Inflammatory macrophage (primary cell): ENCODE results near the gene ARL8A.
"Not testable (repeated sequence)": the region's sequence is repeated elsewhere in the genome, so short reads cannot be mapped to it uniquely, and the experiment has no call there.

Source experiments
- DNase-seq, 2 donors: peaks; one replicate each; pipeline ENCODE4 v3.0.0-alpha.2; 2020 to 2022
- total RNA-seq, 18 experiments: gene quantifications; one replicate each; lab custom pipeline; 2026; ENCODE audit warnings: mixed read lengths in 6 of 18, inconsistent platforms in 2 of 18; lab: John Stamatoyannopoulos, UW

Gene ARL8A
- 35.6 to 114 (median 59.0) reads per million in 18 experiments for total RNA-seq

GRCh38 chr1:202144402-202145067 lies at the start of gene ARL8A:
Gene ARL8A (minus strand): TSS chr1:202144737. CDS start chr1:202144572, 165 bp downstream.
- peak; percentile 40 to 64 for DNase-seq

- DNase-seq, result no peak
Observed at GRCh38 chr1:202194328-202194648, 49.8 kb upstream of the ARL8A start.

- no peak for DNase-seq
Observed at GRCh38 chr1:202193614-202194327, 49.2 kb upstream of the ARL8A start, which contains the start of gene LGR6. Gene LGR6 (plus strand): TSS chr1:202193799. CDS start chr1:202193990, 191 bp downstream.

GRCh38 chr1:202192770-202193613 lies 48.5 kb upstream of the ARL8A start:
- DNase-seq, result peak; percentile 43 to 54

- not testable (repeated sequence) for DNase-seq
Observed at GRCh38 chr1:202191391-202191790, 46.9 kb upstream of the ARL8A start.

- no peak for DNase-seq
Observed at GRCh38 chr1:202189918-202190715, 45.6 kb upstream of the ARL8A start.

- DNase-seq, result peak; percentile 57 to 73
Observed at GRCh38 chr1:202189001-202189790, 44.7 kb upstream of the ARL8A start.

GRCh38 chr1:202187697-202188407 lies 43.3 kb upstream of the ARL8A start:
- DNase-seq, result no peak

- DNase-seq, result no peak
Observed at GRCh38 chr1:202187041-202187671, 42.6 kb upstream of the ARL8A start.

- no peak for DNase-seq
Observed at GRCh38 chr1:202186327-202186726, 41.8 kb upstream of the ARL8A start.

GRCh38 chr1:202184750-202185460 lies 40.4 kb upstream of the ARL8A start:
- DNase-seq, result peak; percentile 80 to 85

GRCh38 chr1:202182040-202182877 lies 37.7 kb upstream of the ARL8A start:
- no peak for DNase-seq

GRCh38 chr1:202181586-202181985 lies 37.0 kb upstream of the ARL8A start:
- no peak for DNase-seq

- DNase-seq, result not testable (repeated sequence)
Observed at GRCh38 chr1:202180751-202181139, 36.2 kb upstream of the ARL8A start.

GRCh38 chr1:202179828-202180750 lies 35.6 kb upstream of the ARL8A start:
- DNase-seq, result no peak

GRCh38 chr1:202176949-202177927 lies 32.7 kb upstream of the ARL8A start:
- no peak for DNase-seq
